Central memory CD4-positive, alpha-beta T cell (primary cell): ENCODE data around the gene PCMTD2.

Experiments used
- DNase-seq: peaks from one replicate; pipeline ENCODE4 v3.0.0; 2022

Gene PCMTD2

DNA sequence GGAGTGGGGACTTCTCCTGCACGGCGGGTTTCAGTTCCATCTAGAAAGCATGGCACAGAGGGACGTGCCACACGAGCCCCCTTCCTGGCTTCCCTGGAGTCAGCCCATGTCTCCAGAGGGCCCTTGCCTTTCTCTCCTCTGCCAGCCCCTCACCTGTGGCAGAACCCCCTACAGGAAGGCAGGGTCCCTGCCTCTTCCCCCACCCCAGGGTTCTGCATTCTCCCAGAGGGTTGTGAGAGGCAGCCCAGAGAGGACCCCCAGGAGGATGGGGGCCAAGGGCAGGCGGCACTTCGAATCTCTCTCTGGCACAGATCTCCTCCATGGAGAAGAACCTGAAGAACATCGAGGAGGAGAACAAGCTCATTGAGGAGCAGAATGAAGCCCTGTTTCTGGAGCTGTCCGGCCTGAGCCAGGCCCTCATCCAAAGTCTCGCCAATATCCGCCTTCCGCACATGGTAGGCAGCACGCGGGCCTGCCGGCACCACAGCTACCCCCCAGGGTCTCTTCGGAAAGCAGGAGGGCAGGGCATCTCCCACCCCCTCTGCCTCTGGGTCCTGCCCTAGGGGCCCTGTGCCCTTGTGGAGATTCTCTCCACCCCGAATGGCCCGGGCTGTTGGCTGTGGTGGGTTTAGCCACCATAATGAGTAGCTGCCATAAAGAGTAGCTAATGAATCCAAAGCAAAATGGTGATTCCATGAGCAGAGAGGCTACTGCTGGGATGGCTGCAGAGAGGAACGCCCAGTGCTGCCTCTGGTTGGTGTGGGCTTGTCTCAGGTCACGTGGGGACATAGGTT, 15.9 kb upstream of the PCMTD2 start:
- no peak for DNase-seq

DNA sequence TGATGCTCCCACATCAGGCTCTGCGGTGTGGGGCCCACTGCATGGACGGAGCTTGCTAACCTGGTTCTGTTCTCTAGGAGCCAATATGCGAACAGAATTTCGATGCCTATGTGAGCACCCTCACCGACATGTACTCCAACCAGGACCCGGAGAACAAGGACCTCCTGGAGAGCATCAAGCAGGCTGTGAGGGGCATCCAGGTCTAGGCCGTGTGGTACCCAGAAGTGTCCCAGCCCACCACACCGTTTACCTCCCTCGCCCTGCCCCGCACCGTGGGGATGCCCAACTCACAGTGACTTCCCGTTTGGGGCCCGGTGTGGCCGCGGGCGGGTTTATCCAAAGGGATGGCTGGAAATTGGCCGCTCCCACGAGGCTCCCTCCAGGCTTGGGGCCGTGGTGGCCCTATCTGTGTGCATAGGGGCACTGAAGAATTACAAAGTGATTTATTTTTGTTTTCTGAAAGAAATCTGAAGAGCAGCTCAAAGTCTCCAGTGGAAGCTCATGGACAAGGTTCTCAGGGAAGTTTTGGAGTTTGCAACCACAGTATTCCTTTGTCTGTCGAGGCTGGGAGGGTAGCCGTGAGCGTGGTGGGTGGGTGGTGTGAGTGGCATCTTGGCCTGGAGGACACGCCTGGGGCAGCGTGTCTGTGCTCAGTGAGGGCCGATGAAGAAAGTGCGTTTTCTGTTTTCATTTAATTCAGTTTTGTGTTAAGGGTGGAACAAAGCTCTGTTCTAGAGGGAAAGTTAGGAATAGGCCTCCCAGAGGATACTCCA, 15.1 kb upstream of the PCMTD2 start:
- DNase-seq: no peak

DNA sequence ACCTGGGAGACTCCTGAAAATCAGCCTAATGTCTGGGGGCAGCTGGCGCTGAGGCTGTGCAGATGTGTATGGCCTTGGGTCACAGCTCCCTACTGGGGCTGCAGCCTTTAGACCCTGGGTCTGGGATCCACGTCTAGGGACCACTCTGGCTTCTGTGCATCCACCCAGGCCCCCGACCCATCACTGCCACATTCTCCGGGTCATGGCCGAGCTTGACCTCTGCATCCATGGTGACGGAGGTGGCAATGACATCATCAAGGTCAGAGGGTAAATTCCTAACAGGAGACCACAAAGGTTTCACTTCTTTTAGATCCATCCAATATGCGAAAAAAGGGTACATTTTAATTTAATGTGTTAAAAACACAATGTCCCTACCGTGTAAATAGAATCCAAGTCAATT, 14.5 kb upstream of the PCMTD2 start:
- no peak for DNase-seq

DNA sequence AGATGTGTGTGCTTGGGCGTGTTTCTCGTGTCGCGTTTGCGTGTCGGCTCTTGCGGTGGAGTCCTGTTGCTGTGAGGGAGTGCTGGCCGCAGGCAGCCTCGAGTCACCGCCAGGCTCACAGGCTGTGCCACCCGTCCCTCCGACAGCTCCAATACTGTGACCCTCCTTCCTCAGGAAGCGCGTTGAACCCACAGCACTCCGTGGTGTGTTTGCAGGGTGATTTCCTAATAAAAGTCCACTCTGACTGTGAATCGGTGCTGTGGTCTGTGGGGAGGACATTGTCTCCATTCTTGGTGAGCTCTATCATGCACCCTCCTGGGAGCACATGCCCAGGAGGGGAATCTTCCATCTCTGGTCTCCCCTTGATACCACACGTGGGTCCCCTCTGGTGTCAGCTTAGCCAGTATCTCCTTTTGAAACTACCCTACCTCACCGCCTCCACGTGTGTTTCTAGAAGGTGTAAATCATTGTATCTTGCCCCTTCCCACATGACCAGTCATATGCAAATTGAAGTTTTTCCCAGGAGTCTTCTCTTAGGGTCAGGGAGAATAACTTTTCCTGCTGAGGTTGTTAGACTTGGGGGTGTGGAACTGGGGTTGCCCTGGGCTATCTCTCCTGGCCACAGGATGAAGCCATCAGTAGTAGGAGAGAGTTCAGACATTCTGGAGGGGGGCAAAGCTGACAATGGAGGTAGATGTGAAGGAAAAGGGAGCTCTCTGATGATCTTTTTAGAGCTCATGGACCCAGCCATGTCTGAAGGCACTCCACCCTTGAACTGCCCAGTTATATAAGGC, 13.3 kb upstream of the PCMTD2 start:
- no peak for DNase-seq

DNA sequence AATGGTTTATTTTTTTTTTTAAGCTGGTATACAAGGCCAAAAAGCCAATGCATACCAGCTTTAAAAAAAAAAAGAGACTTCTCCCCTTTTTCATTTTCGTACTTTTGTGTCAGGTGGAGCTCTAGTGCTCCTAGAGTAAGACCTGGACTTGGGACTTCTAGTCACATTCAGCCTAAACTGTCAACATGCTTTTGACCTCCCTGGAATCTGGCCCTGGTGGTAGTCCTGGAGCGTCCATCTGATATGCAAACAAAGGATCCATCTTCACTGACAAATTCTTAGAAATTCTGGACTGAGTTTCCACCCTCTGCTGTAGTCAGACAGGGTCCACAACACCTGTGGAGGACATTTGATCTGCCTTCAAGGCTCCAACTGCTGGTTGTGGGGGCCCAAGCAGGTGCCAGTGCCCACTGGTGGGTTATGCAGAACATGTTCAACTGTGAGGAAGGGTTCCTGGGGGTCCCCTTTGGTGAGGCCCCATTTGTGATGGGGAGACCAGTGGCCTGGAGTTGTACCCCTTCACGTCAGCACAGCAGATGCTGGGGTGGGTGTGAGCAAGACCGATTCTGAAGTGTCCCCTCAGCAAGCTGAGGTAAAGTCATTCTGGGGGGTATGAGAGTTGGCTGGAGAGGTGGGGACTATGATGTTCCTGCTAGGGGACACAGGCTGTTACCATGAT, 12.6 kb upstream of the PCMTD2 start:
- no peak for DNase-seq

DNA sequence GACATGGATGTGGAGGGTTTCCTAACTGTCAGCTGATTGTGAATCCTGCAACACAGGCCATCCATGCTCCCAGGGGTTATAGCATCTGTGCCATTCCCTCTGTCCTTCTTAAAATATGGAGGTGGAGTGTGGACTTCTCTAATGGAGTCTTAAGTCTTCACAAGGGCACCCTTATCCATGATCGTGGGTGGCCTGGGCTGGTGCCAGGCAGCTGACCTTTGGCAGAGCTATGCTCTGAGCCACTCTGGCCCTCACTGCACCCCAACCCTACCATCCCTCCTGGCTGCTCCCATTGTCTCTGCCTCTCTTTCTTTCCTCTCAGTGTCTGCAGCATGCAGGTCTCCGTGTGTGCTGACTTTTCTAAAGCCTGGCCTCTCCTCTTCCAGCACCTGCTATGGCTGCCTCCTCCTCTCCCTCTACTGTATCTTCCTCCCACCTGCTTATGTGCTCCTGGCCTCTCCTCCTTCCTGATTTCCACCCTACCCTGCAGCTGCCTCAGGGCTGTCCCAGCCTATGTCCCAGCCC, 11.2 kb upstream of the PCMTD2 start:
- DNase-seq: no peak

DNA sequence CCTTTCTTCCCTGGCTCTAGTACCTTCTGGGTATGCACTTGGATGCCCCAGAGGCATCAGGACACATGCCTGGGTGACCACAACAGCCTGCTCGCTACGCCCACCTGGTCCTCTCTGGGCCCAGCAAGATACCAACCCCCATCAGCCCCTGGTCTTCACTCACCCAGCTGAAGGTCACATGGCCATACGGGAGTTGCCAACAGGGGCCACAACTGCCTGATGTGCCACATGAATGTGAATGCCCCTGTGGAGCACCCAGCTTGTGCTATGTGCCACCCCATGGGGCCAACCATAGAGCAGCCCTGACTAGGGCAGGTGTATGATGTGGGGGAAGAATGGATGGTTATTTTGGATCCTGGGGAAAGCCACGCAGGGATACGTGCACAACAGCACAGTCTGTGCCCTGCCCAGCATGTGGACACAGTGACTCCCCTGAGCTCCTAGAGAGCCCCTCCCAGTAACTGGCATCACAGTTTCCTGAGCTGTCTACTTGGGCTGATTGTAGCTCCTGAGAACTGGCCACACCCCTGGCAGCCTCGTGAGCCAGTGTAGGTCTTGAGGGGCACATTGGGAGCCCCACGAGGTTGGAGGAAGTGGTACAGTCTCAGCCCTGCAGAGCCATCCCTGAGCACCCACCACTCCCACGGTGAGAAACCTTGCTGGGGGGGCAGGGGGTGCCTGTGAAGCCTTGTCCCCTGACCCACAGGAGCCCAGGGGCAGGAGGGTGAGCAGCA, 10.5 kb upstream of the PCMTD2 start:
- no peak for DNase-seq

DNA sequence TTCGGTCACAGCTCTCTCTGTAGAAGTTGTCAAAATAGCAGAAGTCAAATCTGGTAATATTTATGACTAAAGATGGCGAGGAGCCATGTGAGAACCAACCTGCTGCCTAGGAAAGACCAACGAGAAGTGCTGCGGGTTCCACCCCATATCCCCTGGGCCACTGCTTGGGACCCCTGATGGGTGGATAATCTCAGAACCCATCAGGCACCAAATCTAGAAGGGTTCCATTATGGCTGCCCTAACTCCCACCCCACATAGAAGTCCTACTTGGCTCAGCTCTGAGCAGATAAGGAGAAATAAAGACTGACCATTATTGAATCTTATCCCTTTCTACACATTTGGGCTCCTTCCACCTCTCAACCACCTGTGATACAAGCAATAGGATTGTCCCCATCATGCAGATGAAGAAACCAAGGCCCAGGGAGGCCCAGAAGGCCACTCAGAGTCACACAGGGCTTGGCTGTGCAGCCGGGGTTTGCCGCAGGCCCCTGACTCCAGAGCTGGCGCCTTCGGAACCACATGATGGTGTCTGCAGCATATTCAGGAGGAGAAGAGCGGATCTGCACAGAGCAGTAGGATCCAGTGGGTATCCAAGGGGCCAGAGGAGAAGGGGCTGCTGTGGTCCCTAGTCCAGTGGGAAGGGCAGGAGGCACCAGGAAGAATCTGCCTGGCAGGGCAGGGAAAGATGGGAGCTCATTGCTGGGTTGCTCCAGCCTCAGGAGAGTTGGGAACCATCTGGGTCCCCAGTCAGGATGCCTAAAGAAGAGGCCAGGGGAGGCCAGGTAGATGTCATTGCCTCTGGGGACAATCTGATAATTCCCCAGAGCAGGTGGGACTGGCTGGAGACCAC, 9.6 kb upstream of the PCMTD2 start:
- DNase-seq: no peak

DNA sequence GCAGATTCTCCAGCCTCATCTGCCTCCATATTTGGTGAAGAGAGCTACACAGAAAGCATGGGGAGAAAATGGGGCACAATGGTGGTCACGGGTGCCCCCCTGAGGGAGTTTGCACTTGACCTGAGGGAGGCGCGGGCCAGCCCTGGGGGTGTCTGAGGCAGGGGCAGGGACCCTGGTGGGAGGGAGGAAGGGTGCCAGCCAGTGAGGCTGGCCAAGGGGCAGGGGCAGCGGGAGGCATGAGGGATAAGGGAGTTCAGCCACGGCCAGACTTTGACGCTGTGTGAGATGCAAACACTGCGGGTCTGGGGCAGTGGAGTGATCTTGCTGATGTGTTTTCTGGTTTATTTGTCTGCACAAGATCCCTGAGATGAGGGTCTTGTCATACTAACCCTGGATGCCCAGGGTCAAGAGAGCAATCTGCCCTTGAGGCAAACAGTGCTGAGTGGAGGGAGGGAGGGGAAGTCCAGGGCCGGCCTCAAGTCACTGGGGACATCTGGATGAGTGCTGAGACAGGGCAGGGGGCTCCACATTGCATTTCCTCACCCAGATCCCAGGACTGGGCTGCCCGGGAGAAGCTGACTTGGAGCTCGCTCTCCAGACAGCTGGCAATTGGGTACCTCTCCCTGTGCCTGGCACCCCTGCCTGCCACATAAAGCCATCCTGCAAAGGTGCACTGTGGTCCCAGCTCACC, 8.8 kb upstream of the PCMTD2 start:
- DNase-seq: no peak

DNA sequence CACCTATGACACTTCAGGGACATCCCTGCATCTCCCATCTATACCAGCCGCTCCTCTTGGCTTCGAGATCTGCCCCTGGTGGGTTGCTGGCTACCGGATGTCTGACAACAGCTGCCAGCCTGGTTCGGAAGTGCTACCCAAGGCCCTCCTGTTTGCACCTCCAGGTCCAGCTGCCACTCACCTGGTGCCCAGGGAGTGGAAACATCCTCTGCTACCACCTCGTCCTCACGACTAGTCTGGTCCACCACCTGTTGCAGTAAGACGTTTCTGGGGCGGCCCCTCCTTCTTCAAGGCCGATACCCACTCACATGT, 8.3 kb upstream of the PCMTD2 start:
- DNase-seq: no peak

DNA sequence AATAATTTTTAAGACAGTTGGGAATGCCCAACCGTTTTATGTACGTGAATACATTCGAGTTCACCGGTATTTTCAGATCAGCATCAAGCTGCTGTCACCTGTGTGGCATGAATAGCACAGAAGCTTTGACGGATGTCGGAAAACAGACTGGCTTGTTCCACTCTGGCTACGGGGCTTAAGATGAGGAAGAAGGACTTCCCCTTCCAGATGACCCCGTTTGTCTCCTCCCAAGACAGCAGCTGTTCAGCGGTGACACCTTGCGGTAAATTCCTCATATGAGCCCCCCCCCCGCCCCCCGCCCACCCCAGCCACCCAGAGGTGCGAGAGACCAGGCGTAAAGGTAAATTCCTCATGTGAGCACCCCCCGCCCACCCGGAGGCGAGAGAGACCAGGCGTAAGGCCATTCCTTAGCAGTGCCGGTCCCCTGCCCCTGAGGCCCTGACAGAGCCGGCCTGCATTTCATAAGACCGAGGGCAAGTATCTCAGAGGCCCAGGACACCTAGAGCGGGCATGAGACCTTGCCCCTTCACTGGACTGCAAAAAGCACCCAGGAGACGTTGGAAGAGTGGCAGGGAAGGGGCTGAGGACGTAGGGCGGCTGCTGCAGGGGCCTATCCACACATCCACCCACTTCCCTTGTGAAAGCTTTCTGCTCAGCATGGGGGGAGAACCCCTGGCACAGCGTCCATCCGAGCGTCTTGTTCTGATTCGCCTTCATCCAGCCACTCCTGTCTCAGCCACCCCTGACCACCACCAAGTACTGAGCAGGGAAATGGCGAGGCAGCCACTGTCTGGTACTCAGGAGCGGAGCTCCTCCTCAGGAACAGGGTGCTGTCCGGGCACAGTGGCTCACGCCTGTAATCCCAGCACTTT, 7.3 kb upstream of the PCMTD2 start:
- DNase-seq: no peak

DNA sequence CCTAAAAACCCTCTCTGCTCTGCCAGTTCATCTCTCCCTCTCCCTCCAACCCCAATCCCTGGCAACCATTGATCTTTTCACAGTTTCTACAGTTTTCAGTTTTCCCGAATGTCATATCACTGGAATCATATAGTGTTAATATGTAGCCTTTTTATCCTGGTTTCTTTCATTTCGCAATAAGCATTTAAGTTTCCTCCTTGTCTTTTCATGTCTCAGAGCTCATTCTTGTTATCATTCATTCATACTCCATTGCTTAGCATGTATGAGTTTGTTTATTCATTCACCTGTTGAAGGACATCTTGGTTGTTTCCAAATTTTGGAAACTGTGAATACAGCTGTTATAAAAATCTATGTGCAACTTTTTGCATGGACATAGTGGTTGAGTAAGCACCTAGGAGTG, 5.5 kb upstream of the PCMTD2 start:
- no peak for DNase-seq

DNA sequence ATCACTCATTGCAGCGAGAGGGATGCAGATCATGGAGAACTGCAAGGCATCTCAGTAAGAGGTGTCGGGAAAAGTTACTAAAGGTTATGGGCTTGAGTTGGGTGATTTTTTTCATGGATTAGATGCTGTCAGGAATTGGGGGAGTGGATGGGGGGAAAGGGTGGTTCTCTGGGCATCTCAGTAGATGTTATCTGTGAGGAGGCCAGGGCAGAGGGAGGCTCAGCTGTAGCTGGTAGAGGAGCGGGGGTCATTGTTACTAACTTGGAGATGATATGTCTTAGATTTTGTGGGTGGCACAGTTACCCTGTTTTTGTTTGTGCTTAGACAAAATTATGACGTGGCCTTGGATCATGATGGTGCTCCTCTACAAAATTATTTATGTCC, 2.6 kb upstream of the PCMTD2 start:
- no peak for DNase-seq

DNA sequence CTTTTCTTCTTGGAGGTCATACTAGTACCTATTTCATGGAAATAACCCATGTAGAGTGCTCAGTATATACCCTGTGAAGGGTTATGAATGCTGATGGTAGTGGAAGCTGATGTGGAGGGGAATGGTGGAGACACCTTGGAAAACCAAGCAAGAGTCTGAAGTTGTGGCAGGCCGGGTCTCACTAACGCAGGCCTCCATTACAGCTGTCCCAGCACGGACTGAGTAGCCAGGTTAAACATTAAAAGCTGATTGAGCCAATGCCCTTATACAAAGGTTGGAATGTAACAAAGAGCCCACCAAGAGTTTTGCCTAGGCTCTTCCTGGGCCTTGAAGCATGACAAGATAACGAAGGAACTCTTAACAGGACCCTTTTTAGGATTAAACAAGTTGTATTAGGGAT, 2.1 kb upstream of the PCMTD2 start:
- DNase-seq: no peak

DNA sequence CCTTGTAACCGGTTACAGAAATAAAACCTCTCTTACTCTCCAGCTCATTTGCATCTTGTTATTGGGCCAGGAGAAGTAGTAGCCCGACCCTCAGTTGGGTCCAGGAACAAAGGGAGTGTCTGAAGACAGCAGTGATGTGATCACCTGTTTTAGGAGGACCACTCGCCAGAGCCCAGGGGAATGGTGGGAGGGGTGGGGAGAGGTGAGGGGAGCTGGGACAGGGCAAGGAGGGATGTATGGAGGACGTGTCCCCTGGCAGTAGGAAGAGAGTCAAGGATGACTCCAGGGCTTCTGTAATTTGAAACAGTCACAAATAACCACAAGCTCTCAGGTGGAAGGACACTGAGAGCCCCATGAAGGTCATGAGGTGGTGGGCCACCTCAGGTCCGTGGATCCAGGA, 1.4 kb upstream of the PCMTD2 start:
- DNase-seq: no peak

DNA sequence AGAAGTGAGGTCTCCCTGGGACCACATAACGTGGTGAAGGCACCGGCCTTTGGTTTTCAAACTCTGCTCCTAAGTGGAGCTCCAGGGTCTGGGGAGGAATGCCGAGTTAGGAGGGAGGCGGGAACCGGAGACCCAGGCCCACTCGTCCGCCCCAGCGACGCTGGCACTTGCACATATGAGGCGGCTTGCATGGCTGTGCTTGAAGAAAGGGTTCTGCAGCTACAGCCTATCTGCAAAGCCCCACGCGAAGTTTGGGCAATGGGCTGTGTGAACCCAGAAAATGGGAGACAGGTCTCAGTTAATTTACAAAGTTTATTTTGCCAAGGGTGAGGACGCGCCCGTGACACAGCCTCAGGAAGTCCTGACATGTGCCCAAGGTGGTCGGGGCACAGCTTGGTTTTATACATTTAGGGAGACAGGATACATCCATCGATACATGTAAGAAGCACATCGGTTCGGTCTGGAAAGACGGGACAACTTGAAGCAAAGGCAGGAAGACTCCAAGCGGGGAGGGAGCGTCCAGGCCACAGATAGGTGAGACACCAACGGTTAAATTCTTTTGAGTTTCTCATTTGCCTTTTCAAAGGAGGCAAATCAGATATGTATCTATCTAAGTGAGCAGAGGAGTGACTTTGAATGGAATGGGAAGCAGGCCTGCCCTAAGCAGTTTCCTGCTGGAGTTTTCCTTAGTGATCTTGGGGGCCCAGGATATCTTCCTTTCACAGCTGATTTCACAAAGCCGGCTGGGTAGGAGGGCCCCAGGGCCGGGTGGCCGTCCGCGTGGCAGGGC, 782 bp upstream of the PCMTD2 start:
- DNase-seq: no peak

DNA sequence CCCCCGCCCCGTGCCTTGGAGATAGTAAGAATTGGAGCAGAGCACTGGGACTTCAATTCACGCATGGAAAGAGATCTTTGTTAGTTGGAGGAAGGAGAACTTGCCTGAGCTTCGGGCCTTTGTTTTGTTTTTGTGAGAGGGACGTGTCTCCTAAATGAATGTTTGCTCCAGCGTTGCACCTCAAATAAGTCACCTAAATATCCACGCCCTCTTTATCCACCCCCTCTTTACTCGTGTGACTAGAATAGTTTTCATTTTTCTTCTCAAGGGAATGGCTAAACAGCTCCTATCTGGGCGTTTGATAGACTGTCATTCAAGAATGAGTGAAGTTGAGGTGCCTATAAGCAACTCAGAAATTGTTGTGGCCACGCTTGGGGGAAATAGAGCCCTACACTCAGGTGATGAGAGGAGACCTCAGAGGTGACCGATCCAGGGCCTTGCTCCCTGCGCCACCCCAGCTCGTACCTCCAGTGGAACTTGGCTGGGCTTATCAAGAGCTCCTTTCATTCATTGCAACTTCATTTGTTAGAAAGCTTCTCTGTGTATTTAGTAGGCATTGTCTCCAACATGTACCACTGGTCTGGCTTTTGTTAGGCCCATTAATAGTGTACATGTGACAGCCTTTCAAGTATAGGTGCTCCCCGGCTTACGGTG, 861 bp downstream of the PCMTD2 start:
- no peak for DNase-seq

DNA sequence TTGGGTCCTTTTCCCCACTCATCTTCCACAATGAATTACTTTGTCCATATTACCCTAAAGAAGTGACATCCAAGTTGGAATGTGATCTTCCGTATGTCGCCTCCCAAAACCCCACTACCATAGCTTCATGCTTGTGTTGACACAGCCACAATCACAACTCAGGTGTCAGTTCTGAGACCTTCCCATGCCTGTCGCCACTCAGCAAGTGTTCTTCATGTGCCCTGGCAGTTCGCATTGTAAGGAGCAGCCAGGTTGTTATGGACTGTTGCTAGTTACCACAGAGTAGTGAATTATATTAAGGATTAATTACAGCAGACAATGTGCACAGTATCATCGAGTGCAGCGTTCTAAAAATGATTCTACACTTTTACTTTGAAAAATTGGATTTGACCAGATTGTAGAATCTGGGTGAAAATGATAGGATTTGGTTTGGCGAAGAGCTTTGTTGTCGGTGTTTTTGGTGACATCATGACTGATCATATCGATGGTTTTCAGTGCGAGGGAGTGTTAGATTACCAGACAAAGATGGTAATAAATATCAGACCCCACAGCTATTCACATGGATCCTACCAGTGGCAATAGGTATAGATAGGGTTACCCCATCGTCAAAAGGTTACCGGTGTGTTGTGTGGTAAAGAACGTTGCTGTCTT, 1.7 kb downstream of the PCMTD2 start:
- no peak for DNase-seq
